ENCODE results near the gene TRAPPC10. TPM values are rescaled to one million over a fixed set of nuclear protein-coding genes. Genes with fewer than 3 reads are reported as not detected.

TRAPPC10 gene
- total RNA-seq, 1 experiment from 2014 or later = 31.5 TPM

- Histone ChIP-seq H3K9ac (ENCODE audit: low read length) (no peak overlapping the region), H3K9me2 (ENCODE audit: insufficient read depth) (no peaks in the 10 kb centered on the region), H3K4me1 (ENCODE audit: control insufficient read depth in 1 of 2, insufficient read depth in 2 of 2, low read length in 2 of 2) (no peaks in the 10 kb centered on the region), H3K4me3 (replicated peaks in 1 of 2; ENCODE audit: low read depth in 1 of 2, low read length in 2 of 2) (no peak overlapping the region), H3K4me2 (ENCODE audit: low read length) (no peak overlapping the region), H3K36me3 (ENCODE audit: control insufficient read depth in 1 of 2, insufficient read depth in 2 of 2, low read length in 2 of 2) (no peaks in the 10 kb centered on the region; a peak in 1 of 4 replicates), H3K9me3 (ENCODE audit: control insufficient read depth in 1 of 2, insufficient read depth in 1 of 2, low read depth in 1 of 2, low read length in 2 of 2) (no peaks in the 10 kb centered on the region), H3K27me3 (ENCODE audit: insufficient read depth, low read length) (no peaks in the 10 kb centered on the region), H2AFZ (ENCODE audit: low read depth, low read length, poor library complexity, severe bottlenecking) (no peak overlapping the region), H3K27ac (ENCODE audit: low read depth, low read length) (no peak overlapping the region), H3K79me2 (ENCODE audit: insufficient read depth, low read length) (no peaks in the 10 kb centered on the region), H4K20me1 (ENCODE audit: insufficient read depth) (no peaks in the 10 kb centered on the region)
- intact Hi-C loops (cut with micrococcal nuclease) = no loop called here
- no peak for DNase-seq (ENCODE audit: low read depth, low spot score)
- TSS peak; percentile 24 for BruUV-seq (replicated peaks)
- TF ChIP-seq YY1 (IDR thresholded peaks at IDR 0.05; ENCODE audit: extremely low read depth, insufficient replicate concordance, low read depth, low read length) = no peak
- no peak for TF ChIP-seq ATF3 (IDR thresholded peaks at IDR 0.05)
- TF ChIP-seq, protein P1, sequence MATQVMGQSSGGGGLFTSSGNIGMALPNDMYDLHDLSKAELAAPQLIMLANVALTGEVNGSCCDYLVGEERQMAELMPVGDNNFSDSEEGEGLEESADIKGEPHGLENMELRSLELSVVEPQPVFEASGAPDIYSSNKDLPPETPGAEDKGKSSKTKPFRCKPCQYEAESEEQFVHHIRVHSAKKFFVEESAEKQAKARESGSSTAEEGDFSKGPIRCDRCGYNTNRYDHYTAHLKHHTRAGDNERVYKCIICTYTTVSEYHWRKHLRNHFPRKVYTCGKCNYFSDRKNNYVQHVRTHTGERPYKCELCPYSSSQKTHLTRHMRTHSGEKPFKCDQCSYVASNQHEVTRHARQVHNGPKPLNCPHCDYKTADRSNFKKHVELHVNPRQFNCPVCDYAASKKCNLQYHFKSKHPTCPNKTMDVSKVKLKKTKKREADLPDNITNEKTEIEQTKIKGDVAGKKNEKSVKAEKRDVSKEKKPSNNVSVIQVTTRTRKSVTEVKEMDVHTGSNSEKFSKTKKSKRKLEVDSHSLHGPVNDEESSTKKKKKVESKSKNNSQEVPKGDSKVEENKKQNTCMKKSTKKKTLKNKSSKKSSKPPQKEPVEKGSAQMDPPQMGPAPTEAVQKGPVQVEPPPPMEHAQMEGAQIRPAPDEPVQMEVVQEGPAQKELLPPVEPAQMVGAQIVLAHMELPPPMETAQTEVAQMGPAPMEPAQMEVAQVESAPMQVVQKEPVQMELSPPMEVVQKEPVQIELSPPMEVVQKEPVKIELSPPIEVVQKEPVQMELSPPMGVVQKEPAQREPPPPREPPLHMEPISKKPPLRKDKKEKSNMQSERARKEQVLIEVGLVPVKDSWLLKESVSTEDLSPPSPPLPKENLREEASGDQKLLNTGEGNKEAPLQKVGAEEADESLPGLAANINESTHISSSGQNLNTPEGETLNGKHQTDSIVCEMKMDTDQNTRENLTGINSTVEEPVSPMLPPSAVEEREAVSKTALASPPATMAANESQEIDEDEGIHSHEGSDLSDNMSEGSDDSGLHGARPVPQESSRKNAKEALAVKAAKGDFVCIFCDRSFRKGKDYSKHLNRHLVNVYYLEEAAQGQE (IDR thresholded peaks at IDR 0.05; ENCODE audit: low read depth) = no peak
- TF ChIP-seq ZNF274 (IDR thresholded peaks at IDR 0.05; ENCODE audit: low read depth, low read length) = no peak
- no peak for TF ChIP-seq SP1 (IDR thresholded peaks at IDR 0.05; ENCODE audit: low read depth)
- no peak for TF ChIP-seq EGR1 (IDR thresholded peaks at IDR 0.05; ENCODE audit: low read depth)
- ChIA-PET RAD21 (ENCODE audit: low non-redundant PET in 1 of 2, low total read pairs in 2 of 2, uncharacterized antibody in 2 of 2, unreplicated experiment in 2 of 2) (no interaction called here), CTCF (no interaction called here), POLR2A (interaction anchor here (0.7 kb wide), 1 partner anchor 411 kb away, joined by 4 read pairs; no protein-coding TSS in a partner anchor)
- ATAC-seq = no peak
Observed at GRCh38 chr21:43983860-43984420, 28.2 kb upstream of the TRAPPC10 start.
